Activated CD4-positive, alpha-beta T cell treated with anti-CD3 and anti-CD28 coated beads for 1 hour (primary cell): ENCODE results near the gene KCNK7.
"Not testable (repeated sequence)": the region's sequence is repeated elsewhere in the genome, so short reads cannot be mapped to it uniquely, and the experiment has no call there.

Experiments used
- DNase-seq: peaks from one replicate; pipeline ENCODE4 v3.0.0-alpha.2; 2020

The KCNK7 gene

GRCh38 chr11:65571420-65571819 is 24.2 kb downstream of the KCNK7 start:
- DNase-seq = no peak

- peak; percentile 98 for DNase-seq
Measured at GRCh38 chr11:65569973-65570918, 25.4 kb downstream of the KCNK7 start, which contains the start of gene ZNRD2. TSS of gene ZNRD2 (plus strand) at chr11:65570477. CDS start at chr11:65570492, 15 bp downstream.

GRCh38 chr11:65569164-65569972 is 26.2 kb downstream of the KCNK7 start:
- DNase-seq = no peak

- DNase-seq = no peak
Measured at GRCh38 chr11:65565624-65566453, 29.8 kb downstream of the KCNK7 start.

- not testable (repeated sequence) for DNase-seq
Measured at GRCh38 chr11:65564879-65565559, 30.6 kb downstream of the KCNK7 start.

GRCh38 chr11:65563601-65564000 is 32.0 kb downstream of the KCNK7 start:
- no peak for DNase-seq

GRCh38 chr11:65562788-65563187 is 32.8 kb downstream of the KCNK7 start:
- no peak for DNase-seq

GRCh38 chr11:65562020-65562419 is 33.6 kb downstream of the KCNK7 start:
- DNase-seq = no peak

GRCh38 chr11:65560555-65561418 is 34.8 kb downstream of the KCNK7 start:
- no peak for DNase-seq

GRCh38 chr11:65559951-65560537 is 35.6 kb downstream of the KCNK7 start:
- no peak for DNase-seq

GRCh38 chr11:65559535-65559934 is 36.1 kb downstream of the KCNK7 start:
- no peak for DNase-seq

GRCh38 chr11:65558930-65559509 is 36.6 kb downstream of the KCNK7 start:
- no peak for DNase-seq

GRCh38 chr11:65558002-65558929 is 37.3 kb downstream of the KCNK7 start, which contains the start of gene LTBP3:
TSS of gene LTBP3 (minus strand) at chr11:65558359. CDS start at chr11:65557959, 400 bp downstream.
- DNase-seq = no peak

- no peak for DNase-seq
Measured at GRCh38 chr11:65557280-65558001, 38.2 kb downstream of the KCNK7 start.

GRCh38 chr11:65556470-65557279 is 38.9 kb downstream of the KCNK7 start:
- DNase-seq = no peak

GRCh38 chr11:65555693-65556231 is 39.8 kb downstream of the KCNK7 start:
- DNase-seq = no peak

- DNase-seq = no peak
Measured at GRCh38 chr11:65554842-65555430, 40.7 kb downstream of the KCNK7 start.
